Endodermal cell (in vitro differentiated cells): ENCODE results near the gene FDPS. TPM values are rescaled to one million over a fixed set of nuclear protein-coding genes. Genes with fewer than 3 reads are reported as not detected.
A peak's percentile ranks its signal among the peaks of the same experiment; 100 is the strongest.

Experiments
- DNase-seq: peaks from one replicate; pipeline ENCODE4 v3.0.0-alpha.2; 2017
- H3K27ac ChIP-seq: 2 replicates; pipeline ENCODE4 v1.5.1; 2013; ENCODE audit warnings: mild to moderate bottlenecking, low read depth, low read length, moderate library complexity
- H3K27me3 ChIP-seq: 2 replicates; pipeline ENCODE4 v1.6.1; 2013; ENCODE audit warnings: mild to moderate bottlenecking, low read length, moderate library complexity; ENCODE audit not compliant: insufficient read depth, control insufficient read depth, poor library complexity, severe bottlenecking
- H3K36me3 ChIP-seq: 2 replicates; pipeline ENCODE4 v1.7.0; 2013; ENCODE audit warnings: mild to moderate bottlenecking, low read length, moderate library complexity; ENCODE audit not compliant: control insufficient read depth, insufficient read depth
- H3K4me1 ChIP-seq: one replicate; pipeline ENCODE4 v1.7.0; 2013; ENCODE audit warnings: low read length; ENCODE audit not compliant: control insufficient read depth, insufficient read depth
- H3K4me3 ChIP-seq: 2 replicates; pipeline ENCODE4 v1.5.1; 2013; ENCODE audit warnings: mild to moderate bottlenecking, low read length, moderate library complexity
- H3K9ac ChIP-seq: 2 replicates; pipeline ENCODE4 v1.6.1; 2013; ENCODE audit warnings: mild to moderate bottlenecking, low read length, moderate library complexity; ENCODE audit not compliant: poor library complexity, severe bottlenecking; ENCODE audit errors: extremely low read depth
- H3K9me3 ChIP-seq: 2 replicates; pipeline ENCODE4 v1.6.1; 2013; ENCODE audit warnings: mild to moderate bottlenecking, low read length, moderate library complexity; ENCODE audit not compliant: control insufficient read depth
- H3K27ac Mint-ChIP-seq: 2 replicates; pipeline ENCODE4 v1.8.0; 2020; ENCODE audit warnings: mixed read lengths
- H3K27me3 Mint-ChIP-seq: 2 replicates; pipeline ENCODE4 v1.8.0; 2021; ENCODE audit warnings: mild to moderate bottlenecking, mixed read lengths; ENCODE audit not compliant: insufficient read depth
- H3K36me3 Mint-ChIP-seq: 2 replicates; pipeline ENCODE4 v1.8.0; 2020; ENCODE audit warnings: low read depth, mixed read lengths
- H3K4me1 Mint-ChIP-seq: 2 replicates; pipeline ENCODE4 v1.8.0; 2020; ENCODE audit warnings: mixed read lengths
- H3K4me3 Mint-ChIP-seq: 2 replicates; pipeline ENCODE4 v1.8.0; 2020; ENCODE audit warnings: mild to moderate bottlenecking, moderate library complexity, mixed read lengths
- H3K9me3 Mint-ChIP-seq: 2 replicates; pipeline ENCODE4 v1.8.0; 2020; ENCODE audit warnings: mild to moderate bottlenecking, mixed read lengths
- CTCF ChIP-seq: fragments of 200-600 bp; sonication (generic); conservative IDR thresholded peaks from 2 replicates; pipeline ENCODE4 v1.5.0; 2021; ENCODE audit warnings: antibody characterized with exemption, mild to moderate bottlenecking
- WGBS, 2 experiments: methylation state at CpG; one replicate each; pipeline versions ENCODE4 v1.1.5 to v1.1.7; 2013; ENCODE audit warnings: missing lambda C conversion rate in 2 of 2, mixed read lengths in 1 of 2; ENCODE audit not compliant: insufficient coverage in 1 of 2, insufficient read length in 1 of 2; 5-methylcytosine and 5-hydroxymethylcytosine counted together
- total RNA-seq, 2 donors: library from RNA; stranded (reverse); fragmentation: NEBNext Ultra II Directional in 1 of 2; extraction: Animal tissue kit (Norgen Biotek cat#: 25700) in 1 of 2; gene quantifications; 2 replicates in 1 of 2; 3 replicates in 1 of 2; pipeline ENCODE4 v1.2.1, GENCODE V29; 2021

FDPS gene
- total RNA-seq, 2 donors from 2014 or later = 247 to 250 TPM

- peak within 1 kb of the TSS; percentile 39 for H3K27ac Mint-ChIP-seq
- Histone ChIP-seq H3K36me3 (peaks cover 37% of the 10 kb centered on the region), H3K9ac (no peak within 1 kb of the TSS), H3K4me3 (peak within 1 kb of the TSS; percentile 72), H3K27ac (peak within 1 kb of the TSS; percentile 75), H3K9me3 (no peaks in the 10 kb centered on the region), H3K4me1 (peaks cover 9% of the 10 kb centered on the region), H3K27me3 (no peaks in the 10 kb centered on the region)
- no peak for TF ChIP-seq CTCF
- 28 to 69% methylated on average over 24 to 51 of the region's 51 CpGs for WGBS, 2 experiments
- peak; percentile 94 for DNase-seq
- peaks cover 28% of the 10 kb centered on the region for H3K4me1 Mint-ChIP-seq
- peaks cover 14% of the 10 kb centered on the region for H3K27me3 Mint-ChIP-seq
- H3K9me3 Mint-ChIP-seq = no peaks in the 10 kb centered on the region
- peaks cover 28% of the 10 kb centered on the region for H3K36me3 Mint-ChIP-seq
- peak within 1 kb of the TSS; percentile 90 for H3K4me3 Mint-ChIP-seq
These were observed 12.3 kb downstream of the FDPS start, which contains the start of gene RUSC1 for GRCh38 chr1:155320661-155321617. TSS of gene RUSC1 (plus strand) at chr1:155320894. CDS start at chr1:155321774, 880 bp downstream.

DNA sequence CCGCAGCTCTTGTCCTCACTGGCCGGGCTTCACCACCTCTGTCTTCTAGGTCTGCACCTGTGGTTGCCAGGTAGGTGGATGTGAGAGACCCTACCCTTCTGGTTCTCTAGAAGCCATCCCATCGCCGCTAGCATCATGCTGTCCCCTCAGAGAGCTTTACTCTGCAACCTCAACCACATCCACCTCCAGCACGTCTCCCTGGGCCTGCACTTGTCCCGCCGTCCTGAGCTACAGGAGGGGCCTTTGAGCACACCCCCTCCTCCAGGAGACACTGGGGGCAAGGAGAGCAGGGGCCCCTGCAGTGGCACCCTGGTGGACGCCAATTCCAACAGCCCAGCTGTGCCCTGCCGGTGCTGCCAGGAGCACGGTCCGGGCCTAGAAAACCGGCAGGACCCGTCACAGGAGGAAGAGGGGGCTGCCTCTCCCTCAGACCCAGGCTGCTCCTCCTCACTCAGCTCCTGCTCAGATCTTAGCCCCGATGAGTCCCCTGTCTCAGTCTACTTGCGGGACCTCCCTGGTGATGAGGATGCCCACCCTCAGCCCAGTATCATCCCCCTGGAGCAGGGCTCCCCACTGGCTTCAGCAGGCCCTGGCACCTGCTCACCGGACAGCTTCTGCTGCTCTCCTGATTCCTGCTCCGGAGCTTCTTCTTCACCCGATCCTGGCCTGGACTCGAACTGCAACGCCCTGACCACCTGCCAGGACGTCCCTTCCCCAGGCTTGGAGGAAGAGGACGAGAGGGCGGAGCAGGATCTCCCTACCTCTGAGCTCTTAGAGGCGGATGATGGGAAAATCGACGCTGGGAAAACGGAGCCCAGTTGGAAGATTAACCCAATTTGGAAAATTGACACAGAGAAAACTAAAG, 13.2 kb downstream of the FDPS start:
- Mint-ChIP-seq H3K27me3 (peaks cover 14% of the 10 kb centered on the region), H3K4me1 (peaks cover 31% of the 10 kb centered on the region), H3K36me3 (peaks cover 28% of the 10 kb centered on the region), H3K4me3 (peak overlapping the region; percentile 90), H3K9me3 (no peaks in the 10 kb centered on the region), H3K27ac (peak overlapping the region; percentile 74)
- Histone ChIP-seq H3K36me3 (peaks cover 43% of the 10 kb centered on the region), H3K9ac (no peak overlapping the region), H3K4me1 (peaks cover 17% of the 10 kb centered on the region), H3K27ac (peak overlapping the region; percentile 75), H3K27me3 (no peaks in the 10 kb centered on the region), H3K9me3 (no peaks in the 10 kb centered on the region), H3K4me3 (peak overlapping the region; percentile 97)
- peak; percentile 70 for DNase-seq
- WGBS, 2 experiments = 61% methylated on average over 24 to 27 of the region's 27 CpGs
- no peak for TF ChIP-seq CTCF

DNA sequence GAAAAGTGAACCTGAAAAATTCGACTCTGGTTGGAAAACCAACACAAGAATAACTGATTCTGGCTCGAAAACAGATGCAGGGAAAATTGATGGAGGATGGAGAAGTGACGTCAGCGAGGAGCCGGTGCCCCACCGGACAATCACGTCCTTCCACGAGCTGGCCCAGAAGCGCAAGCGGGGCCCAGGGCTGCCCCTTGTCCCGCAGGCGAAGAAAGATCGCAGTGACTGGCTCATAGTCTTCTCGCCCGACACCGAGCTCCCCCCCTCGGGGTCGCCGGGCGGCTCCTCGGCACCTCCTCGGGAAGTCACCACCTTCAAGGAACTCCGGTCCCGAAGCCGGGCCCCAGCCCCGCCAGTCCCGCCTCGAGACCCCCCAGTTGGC, 13.9 kb downstream of the FDPS start:
- H3K9ac ChIP-seq = no peak overlapping the region
- no peaks in the 10 kb centered on the region for H3K27me3 ChIP-seq
- H3K4me3 ChIP-seq = peak overlapping the region; percentile 97
- Mint-ChIP-seq H3K4me1 (peaks cover 31% of the 10 kb centered on the region), H3K4me3 (peak overlapping the region; percentile 90), H3K9me3 (no peaks in the 10 kb centered on the region), H3K36me3 (peaks cover 30% of the 10 kb centered on the region), H3K27ac (peak overlapping the region; percentile 74), H3K27me3 (peaks cover 14% of the 10 kb centered on the region)
- no peaks in the 10 kb centered on the region for H3K9me3 ChIP-seq
- TF ChIP-seq CTCF = no peak
- DNase-seq = no peak
- H3K36me3 ChIP-seq = peaks cover 45% of the 10 kb centered on the region
- H3K4me1 ChIP-seq = peaks cover 17% of the 10 kb centered on the region
- 5 to 6% methylated on average over 14 to 28 of the region's 28 CpGs for WGBS, 2 experiments
- H3K27ac ChIP-seq = no peak overlapping the region
